UCSD-AML1 (cell line): ENCODE data around the gene CGB1.

Experiments
- DNase-seq: peaks from one replicate; lab custom pipeline; 2025; ENCODE audit not compliant: unreplicated experiment; lab: John Stamatoyannopoulos, UW

CGB1 gene

DNA sequence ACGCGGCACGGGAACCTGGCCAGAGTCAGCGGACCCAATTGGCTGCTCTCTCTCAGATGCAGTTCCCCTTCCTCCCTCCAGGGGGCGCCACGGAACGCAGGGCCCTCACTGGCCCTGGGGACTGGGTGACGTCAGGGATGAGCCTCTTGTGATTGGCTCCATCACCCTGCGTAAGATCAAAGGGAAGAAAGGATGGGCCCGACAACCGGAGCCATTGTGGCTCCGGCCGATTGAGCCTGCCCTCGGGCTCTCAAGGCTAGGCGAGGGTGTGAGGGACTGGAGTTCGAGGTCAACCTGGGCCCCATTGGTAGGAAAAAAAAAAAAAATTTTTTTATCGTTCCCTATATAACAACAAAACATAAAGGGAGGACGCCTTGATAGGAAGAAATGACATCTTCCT is at the start of gene CGB1:
CGB1 (minus strand) TSS at position 81 of the 400 bp plus-strand sequence. CDS start 184 bp downstream, outside the sequence.
- peak; percentile 28 for DNase-seq

DNA sequence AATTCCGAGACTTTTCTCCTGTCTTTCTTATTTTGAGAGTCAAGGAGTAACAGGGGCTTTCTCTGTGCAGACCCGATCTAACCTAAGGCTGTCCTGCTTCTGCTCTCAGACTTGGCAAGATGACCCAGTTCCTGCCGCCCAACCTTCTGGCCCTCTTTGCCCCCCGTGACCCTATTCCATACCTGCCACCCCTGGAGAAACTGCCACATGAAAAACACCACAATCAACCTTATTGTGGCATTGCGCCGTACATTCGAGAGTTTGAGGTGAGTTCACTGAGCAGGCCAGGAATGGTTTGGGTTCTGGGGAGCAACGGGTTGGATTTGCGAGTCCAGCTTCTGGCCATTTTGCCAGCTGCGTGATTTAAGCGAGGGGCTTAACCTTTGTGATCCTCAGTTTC is 49.6 kb upstream of the CGB1 start:
- DNase-seq, result no peak

DNA sequence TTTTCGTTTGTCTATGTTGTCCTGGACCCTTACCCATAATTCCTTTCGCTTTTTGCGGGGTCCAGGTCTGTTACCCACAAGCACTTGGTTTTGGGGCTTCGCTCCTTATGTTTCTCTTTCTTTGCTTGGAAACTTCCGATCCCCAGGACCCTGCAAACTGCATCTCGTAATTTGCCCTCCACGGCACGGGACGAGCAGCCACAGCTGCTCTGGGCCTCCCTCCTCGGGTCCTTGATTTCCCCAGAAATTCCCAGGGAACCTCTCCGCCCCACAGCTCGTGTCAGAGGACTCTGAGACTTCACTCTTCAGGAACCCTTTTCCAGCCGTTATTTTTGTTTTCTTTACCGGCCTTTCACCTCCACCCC is 49.2 kb upstream of the CGB1 start:
- no peak for DNase-seq

- DNase-seq, result peak; percentile 100
Measured at GRCh38 chr19:49085020-49085867, 48.5 kb upstream of the CGB1 start, which contains the start of gene SNRNP70. TSS of gene SNRNP70 (plus strand) at chr19:49085451. CDS start at chr19:49086415, 964 bp downstream.

- DNase-seq, result no peak
Measured at GRCh38 chr19:49084206-49085019, 47.7 kb upstream of the CGB1 start.

DNA sequence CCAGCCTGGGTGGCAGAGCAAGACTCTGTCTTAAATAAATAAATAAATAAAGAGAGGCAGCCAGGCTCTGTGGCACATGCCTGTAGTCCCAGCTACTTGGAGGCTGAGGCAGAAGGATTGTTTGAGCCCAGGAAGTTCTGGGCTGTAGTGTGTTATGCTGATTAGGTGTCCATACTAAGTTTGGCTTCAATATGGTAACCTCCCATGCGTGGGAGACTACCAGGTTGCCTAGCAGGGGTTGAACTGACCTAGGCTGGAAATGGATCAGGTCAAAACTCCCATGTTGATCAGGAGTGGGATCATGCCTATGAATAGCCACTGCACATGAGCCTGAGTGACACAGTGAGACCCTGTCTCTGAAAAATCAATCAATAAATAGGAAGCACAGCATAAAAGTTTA is 44.6 kb upstream of the CGB1 start:
- DNase-seq, result no peak

GRCh38 chr19:49080392-49080791 is 43.7 kb upstream of the CGB1 start:
- DNase-seq, result no peak

- peak; percentile 43 for DNase-seq
Measured at GRCh38 chr19:49074869-49075268, 38.2 kb upstream of the CGB1 start.

GRCh38 chr19:49073514-49074378 is 37.1 kb upstream of the CGB1 start:
- DNase-seq, result peak; percentile 53

DNA sequence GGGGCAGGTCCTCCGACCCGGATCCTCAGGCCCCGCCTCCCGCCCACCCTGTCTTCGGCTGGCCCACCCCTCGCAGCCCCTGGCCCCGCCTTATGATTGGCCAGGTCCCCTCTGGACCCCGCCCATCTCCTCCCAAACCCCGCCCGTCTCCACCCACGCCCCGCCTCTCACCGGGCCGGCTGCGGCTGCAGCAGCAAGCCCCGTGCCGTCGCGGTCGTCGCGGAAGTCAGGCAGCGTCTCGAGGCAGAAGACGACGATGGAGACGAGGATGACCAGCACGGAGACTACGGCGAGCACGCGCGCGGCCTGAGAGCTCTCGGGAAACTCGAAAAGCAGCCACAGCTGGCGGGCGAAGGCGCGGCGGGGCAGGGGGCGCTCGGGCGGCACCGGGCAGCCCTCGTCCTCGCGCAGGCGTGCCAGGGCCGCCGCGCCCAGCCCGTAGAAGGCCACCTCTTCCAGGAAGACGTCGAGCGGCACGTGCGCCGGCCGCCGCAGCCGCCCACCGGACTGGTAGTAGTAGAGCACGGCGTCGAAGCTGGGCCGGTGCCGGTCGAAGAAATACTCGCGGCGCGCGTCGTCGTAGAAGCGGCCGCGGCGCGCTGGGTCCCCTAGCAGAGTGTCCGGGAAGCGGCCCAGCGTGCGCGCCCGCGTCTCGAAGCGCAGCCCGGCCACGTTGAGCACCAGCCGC is 35.3 kb upstream of the CGB1 start:
- no peak for DNase-seq

DNA sequence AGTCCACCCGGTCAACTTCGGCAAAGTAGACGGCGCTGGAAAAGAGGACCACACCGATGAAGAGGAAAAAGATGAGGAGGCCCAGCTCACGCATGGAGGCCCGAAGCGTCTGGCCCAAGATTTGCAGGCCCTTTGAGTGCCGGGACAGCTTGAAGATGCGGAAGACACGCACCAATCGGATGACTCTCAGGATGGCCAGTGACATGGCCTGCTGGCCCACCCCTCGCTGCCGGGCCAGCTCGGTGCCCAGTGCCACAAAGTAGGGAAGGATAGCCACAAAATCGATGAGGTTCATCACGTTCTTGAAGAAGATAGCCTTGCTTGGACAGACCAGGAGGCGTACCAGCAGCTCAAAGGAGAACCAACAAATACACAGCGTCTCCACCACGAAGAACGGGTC is 33.7 kb upstream of the CGB1 start:
- no peak for DNase-seq

- DNase-seq, result no peak
Measured at GRCh38 chr19:49069026-49069425, 32.3 kb upstream of the CGB1 start.

DNA sequence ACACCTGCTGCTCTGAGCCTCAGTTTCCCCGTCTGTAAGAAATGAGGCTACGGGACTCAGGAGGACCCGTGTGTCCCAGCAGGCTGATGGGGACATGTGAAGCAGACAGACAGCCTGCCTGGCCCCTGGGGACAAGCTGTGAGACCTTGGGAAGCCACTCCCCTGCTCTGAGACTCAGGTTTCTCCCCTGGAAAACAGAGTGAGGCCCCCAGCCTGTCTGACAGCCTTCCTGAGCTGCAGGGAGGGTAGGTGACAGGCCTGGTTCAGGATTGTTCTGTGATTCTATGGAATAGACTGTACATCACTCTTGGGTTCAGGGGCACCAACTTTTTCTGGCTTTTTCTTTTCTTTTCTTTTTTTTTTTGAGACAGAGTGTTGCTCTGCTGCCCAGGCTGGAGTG is 30.9 kb upstream of the CGB1 start:
- no peak for DNase-seq

- DNase-seq, result no peak
Measured at GRCh38 chr19:49065905-49066512, 29.3 kb upstream of the CGB1 start.

DNA sequence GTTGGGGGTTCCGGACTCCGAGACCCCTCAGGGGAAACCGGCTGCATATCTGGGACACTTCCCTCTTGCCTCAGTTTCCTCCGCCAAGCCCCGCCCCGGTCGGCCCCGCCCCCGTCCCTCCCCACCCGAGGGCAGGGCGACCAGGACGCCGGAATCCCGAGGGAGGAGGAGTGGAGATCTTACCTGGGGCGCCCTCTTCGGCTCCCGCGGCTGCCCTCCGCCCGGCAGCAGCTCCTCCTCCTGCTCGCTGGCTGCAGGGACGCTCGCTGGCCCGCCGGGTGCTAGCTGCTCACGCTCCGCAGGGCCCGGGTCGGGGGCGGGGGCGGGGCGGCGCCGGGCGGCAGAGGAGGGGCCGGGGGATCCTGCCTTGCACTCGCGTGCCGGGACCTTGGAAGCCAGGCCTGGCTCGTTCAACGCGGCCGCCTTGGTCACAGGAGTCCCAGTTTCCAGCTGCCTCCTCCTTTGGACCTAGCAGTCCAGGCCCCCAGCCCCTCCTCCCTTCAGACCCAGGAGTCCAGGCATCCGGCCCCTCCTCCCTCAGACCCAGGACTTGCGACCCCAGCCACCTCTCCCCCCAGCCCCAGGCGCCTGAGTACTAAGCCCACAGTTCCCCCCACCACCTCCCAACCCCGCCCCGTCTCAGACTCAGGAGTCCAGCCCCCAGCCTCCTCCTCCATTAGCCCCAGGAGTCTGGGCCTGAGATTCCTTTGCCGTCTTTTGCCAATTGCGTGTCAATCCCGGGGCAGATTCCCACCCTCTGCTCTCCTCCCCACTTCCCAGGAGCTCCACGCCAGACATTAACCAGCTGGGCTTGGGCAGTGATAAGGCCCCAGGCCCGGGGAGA is 28.3 kb upstream of the CGB1 start, which contains the start of gene NTF4:
NTF4 (minus strand) TSS at position 51 of the 844 bp plus-strand sequence. CDS start 2,821 bp downstream, outside the sequence.
- DNase-seq, result no peak

- no peak for DNase-seq
Measured at GRCh38 chr19:49064029-49064629, 27.4 kb upstream of the CGB1 start.

- no peak for DNase-seq
Measured at GRCh38 chr19:49061445-49061844, 24.8 kb upstream of the CGB1 start.

GRCh38 chr19:49061000-49061399 is 24.3 kb upstream of the CGB1 start:
- no peak for DNase-seq

DNA sequence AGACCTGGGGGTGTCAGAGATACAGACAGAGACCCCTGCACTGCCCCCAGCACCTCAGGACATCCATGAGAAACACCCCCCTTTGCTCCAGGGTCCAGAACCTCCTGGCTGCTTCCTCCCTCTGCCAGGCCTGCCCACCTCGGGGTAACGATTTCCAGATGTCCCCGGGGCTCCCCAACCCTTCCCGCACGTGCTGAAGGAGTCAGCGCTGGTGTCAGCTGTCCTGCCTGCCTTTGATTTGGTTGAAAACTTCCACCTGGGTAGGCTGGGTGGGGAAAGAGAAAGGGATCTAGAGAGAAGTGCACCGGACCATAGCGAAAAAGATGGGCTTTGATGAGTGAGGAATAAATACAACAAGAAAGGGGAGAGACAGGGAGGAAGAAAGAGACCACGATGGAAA is 22.4 kb upstream of the CGB1 start:
- no peak for DNase-seq
